ENCODE measurements around the gene PADI2.

DNA sequence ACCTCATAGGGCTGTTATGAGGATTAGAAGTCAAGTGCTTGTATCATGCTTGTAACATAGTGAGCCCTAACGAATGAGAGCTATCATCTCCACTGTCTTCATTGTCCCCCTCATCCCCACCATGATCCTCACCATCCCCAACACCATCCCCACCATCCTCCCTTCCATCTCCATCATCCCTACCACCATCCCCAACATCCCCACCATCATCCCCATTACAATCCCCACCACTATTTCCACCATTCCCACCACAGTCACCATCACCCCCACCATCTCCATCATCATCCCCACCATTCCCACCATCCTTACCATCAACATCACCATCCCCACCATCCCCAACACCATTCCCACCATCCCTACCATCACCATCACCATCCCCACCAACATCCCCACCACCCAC, 46.6 kb upstream of the PADI2 start:
- TF ChIP-seq, protein P1, sequence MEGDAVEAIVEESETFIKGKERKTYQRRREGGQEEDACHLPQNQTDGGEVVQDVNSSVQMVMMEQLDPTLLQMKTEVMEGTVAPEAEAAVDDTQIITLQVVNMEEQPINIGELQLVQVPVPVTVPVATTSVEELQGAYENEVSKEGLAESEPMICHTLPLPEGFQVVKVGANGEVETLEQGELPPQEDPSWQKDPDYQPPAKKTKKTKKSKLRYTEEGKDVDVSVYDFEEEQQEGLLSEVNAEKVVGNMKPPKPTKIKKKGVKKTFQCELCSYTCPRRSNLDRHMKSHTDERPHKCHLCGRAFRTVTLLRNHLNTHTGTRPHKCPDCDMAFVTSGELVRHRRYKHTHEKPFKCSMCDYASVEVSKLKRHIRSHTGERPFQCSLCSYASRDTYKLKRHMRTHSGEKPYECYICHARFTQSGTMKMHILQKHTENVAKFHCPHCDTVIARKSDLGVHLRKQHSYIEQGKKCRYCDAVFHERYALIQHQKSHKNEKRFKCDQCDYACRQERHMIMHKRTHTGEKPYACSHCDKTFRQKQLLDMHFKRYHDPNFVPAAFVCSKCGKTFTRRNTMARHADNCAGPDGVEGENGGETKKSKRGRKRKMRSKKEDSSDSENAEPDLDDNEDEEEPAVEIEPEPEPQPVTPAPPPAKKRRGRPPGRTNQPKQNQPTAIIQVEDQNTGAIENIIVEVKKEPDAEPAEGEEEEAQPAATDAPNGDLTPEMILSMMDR (conservative IDR thresholded peaks at IDR 0.05; ENCODE audit: low read length) = no peak
- TF ChIP-seq EZH2phosphoT487 (IDR thresholded peaks at IDR 0.05; ENCODE audit: borderline replicate concordance) = no peak

Measured in Loucy (cell line).